Upper lobe of left lung (tissue), 6 donors: ENCODE data around the gene RNF26. TPM values are rescaled to one million over a fixed set of nuclear protein-coding genes. Genes with fewer than 3 reads are reported as not detected.

ENCODE experiments used
- ATAC-seq, 2 donors: fragments of 200-7000 bp; cut with Tn5 transposase; one replicate each; pipeline ENCODE4 v1.9.1; 2022; ENCODE audit warnings: mild to moderate bottlenecking in 2 of 2, moderate library complexity in 2 of 2; ENCODE audit not compliant: low FRiP score in 2 of 2
- DNase-seq, 2 donors: peaks; one replicate each; pipeline ENCODE4 v3.0.0-alpha.2; 2019 to 2020
- H3K27ac ChIP-seq, 4 donors: fragments of 200-600 bp; sonication (generic); one replicate each; pipeline ENCODE4 v1.5.1; 2016 to 2019
- H3K27me3 ChIP-seq, 4 donors: fragments of 200-600 bp; sonication (generic); one replicate each; pipeline ENCODE4 v1.5.1; 2017 to 2019
- H3K36me3 ChIP-seq, 4 donors: fragments of 200-600 bp; sonication (generic); one replicate each; pipeline ENCODE4 v1.5.1; 2016 to 2019
- H3K4me1 ChIP-seq, 4 donors: fragments of 200-600 bp; sonication (generic); one replicate each; pipeline ENCODE4 v1.5.1; 2018 to 2019
- H3K4me3 ChIP-seq, 4 donors: fragments of 200-600 bp; sonication (generic); one replicate each; pipeline ENCODE4 v1.5.1; 2017 to 2019; ENCODE audit warnings: mild to moderate bottlenecking in 2 of 4, moderate library complexity in 1 of 4
- H3K9me3 ChIP-seq, 4 donors: fragments of 200-600 bp; sonication (generic); one replicate each; pipeline ENCODE4 v1.5.1; 2018 to 2019
- CTCF ChIP-seq, 6 experiments: fragments of 450-650 bp in 4 of 6; fragments of 200-600 bp in 2 of 6; sonication (generic) in 2 of 6; IDR thresholded peaks; one replicate each; pipeline ENCODE4 v1.5.1; 2016 to 2019; ENCODE audit warnings: antibody characterized with exemption in 6 of 6
- EP300 ChIP-seq, 4 donors: sonication (generic); formaldehyde crosslinking; IDR thresholded peaks; one replicate each; pipeline ENCODE4 v1.5.1; 2017; ENCODE audit warnings: antibody characterized with exemption in 4 of 4, control low read depth in 2 of 4
- POLR2A ChIP-seq, 4 donors: fragments of 450-650 bp; IDR thresholded peaks; one replicate each; pipeline ENCODE4 v1.5.1; 2016 to 2017; ENCODE audit warnings: antibody characterized with exemption in 4 of 4, mild to moderate bottlenecking in 2 of 4
- POLR2AphosphoS5 ChIP-seq, 2 donors: sonication (generic); formaldehyde crosslinking; IDR thresholded peaks; one replicate each; pipeline ENCODE4 v1.5.1; 2017; ENCODE audit warnings: antibody characterized with exemption in 2 of 2
- WGBS, 2 donors: methylation state at CpG; one replicate each; pipeline ENCODE4 v1.1.5; 2017 to 2018; 5-methylcytosine and 5-hydroxymethylcytosine counted together
- total RNA-seq, 6 donors: library from RNA; depleted of rRNA in 4 of 6; stranded (reverse); fragments of >200 nt in 4 of 6; gene quantifications; one replicate each; pipeline versions ENCODE4 v1.1.0 to v1.2.1, GENCODE V29; 2016 to 2021
- donor health status: DM: no; HTN: no; CAD: no; lungs with moderate emphysema.
- donor health status: DM: no; HTN: yes; CAD: no; lungs with severe emphysema.

Gene RNF26
- total RNA-seq, 6 donors from 2014 or later = 5.2 to 25.5 (median 14.8) TPM

GRCh38 chr11:119368121-119369034 is 34.1 kb downstream of the RNF26 start:
- TF ChIP-seq POLR2A (IDR thresholded peaks at IDR 0.05) (no peak), EP300 (IDR thresholded peaks at IDR 0.05) (no peak), POLR2AphosphoS5 (IDR thresholded peaks at IDR 0.05) (no peak), CTCF (IDR thresholded peaks at IDR 0.05) (no peak)
- H3K27ac ChIP-seq = peak overlapping the region in 1 of 4 donors; percentile 30
- peaks cover 28 to 41% (median 37%) of the 10 kb centered on the region in 4 donors for H3K4me1 ChIP-seq
- ATAC-seq (peak in 1 of 2 donors; percentile 31), DNase-seq (peak; percentile 39 to 85)
- no peaks in the 10 kb centered on the region for H3K36me3 ChIP-seq
- WGBS, 2 donors = 38 to 61% methylated on average over 7 to 15 of the region's 17 CpGs
- no peaks in the 10 kb centered on the region for H3K9me3 ChIP-seq
- H3K4me3 ChIP-seq = no peak overlapping the region
- H3K27me3 ChIP-seq = peaks cover 0 to 7% (median 1%) of the 10 kb centered on the region in 4 donors

- Histone ChIP-seq H3K27me3 (peaks cover 0 to 1% (median 0%) of the 10 kb centered on the region in 4 donors), H3K9me3 (no peaks in the 10 kb centered on the region), H3K36me3 (no peaks in the 10 kb centered on the region), H3K4me1 (peaks cover 21 to 37% (median 30%) of the 10 kb centered on the region in 4 donors), H3K27ac (peak overlapping the region in 1 of 4 donors; percentile 18), H3K4me3 (no peak overlapping the region)
- DNase-seq (no peak), ATAC-seq (no peak)
- no peak for TF ChIP-seq CTCF (IDR thresholded peaks at IDR 0.05)
- no peak for TF ChIP-seq POLR2AphosphoS5 (IDR thresholded peaks at IDR 0.05)
- no peak for TF ChIP-seq EP300 (IDR thresholded peaks at IDR 0.05)
- TF ChIP-seq POLR2A (IDR thresholded peaks at IDR 0.05) = no peak
- WGBS, 2 donors = 74 to 76% methylated on average over 13 of the region's 13 CpGs
Observed at GRCh38 chr11:119369132-119369925, 35.0 kb downstream of the RNF26 start.

- H3K27ac ChIP-seq = peak overlapping the region in 2 of 4 donors; percentile 28 to 32
- peak in 1 of 2 donors; percentile 45 for DNase-seq
- ATAC-seq = no peak
Observed at GRCh38 chr11:119370486-119371046, 36.2 kb downstream of the RNF26 start.

More at GRCh38 chr11:119370486-119371046, 36.2 kb downstream of the RNF26 start:
- no peaks in the 10 kb centered on the region for H3K9me3 ChIP-seq
- no peak overlapping the region for H3K4me3 ChIP-seq
- TF ChIP-seq CTCF (IDR thresholded peaks at IDR 0.05) (no peak), POLR2A (IDR thresholded peaks at IDR 0.05) (no peak), EP300 (IDR thresholded peaks at IDR 0.05) (no peak), POLR2AphosphoS5 (IDR thresholded peaks at IDR 0.05) (no peak)
- no peaks in the 10 kb centered on the region for H3K27me3 ChIP-seq
- peaks cover 21 to 33% (median 29%) of the 10 kb centered on the region in 4 donors for H3K4me1 ChIP-seq
- WGBS, 2 donors = 23 to 49% methylated on average over 4 to 8 of the region's 8 CpGs
- no peaks in the 10 kb centered on the region for H3K36me3 ChIP-seq
